GM19035 (cell line): Measurements from ENCODE around the gene ABCD1.
"Not testable (repeated sequence)": the region's sequence is repeated elsewhere in the genome, so short reads cannot be mapped to it uniquely, and the experiment has no call there.

Experiments
- ATAC-seq: cut with Tn5 transposase; IDR thresholded peaks from one replicate; pipeline ENCODE4 v1.9.1; 2021; ENCODE audit not compliant: unreplicated experiment

ABCD1 gene

GRCh38 chrX:153709726-153710674, 14.7 kb upstream of the ABCD1 start:
- no peak for ATAC-seq

- no peak for ATAC-seq
Observed at GRCh38 chrX:153714256-153714655, 10.4 kb upstream of the ABCD1 start.

GRCh38 chrX:153717445-153717844, 7.2 kb upstream of the ABCD1 start:
- no peak for ATAC-seq

GRCh38 chrX:153719238-153719637, 5.4 kb upstream of the ABCD1 start:
- ATAC-seq: no peak

GRCh38 chrX:153719701-153720100, 5.0 kb upstream of the ABCD1 start:
- ATAC-seq: no peak

GRCh38 chrX:153722704-153723350, 1.8 kb upstream of the ABCD1 start:
- no peak for ATAC-seq

GRCh38 chrX:153723351-153724251, 1.1 kb upstream of the ABCD1 start:
- ATAC-seq: peak; percentile 33

GRCh38 chrX:153725039-153725831, 579 bp downstream of the ABCD1 start:
- peak; percentile 1 for ATAC-seq

- ATAC-seq: no peak
Observed at GRCh38 chrX:153725832-153726285, 1.2 kb downstream of the ABCD1 start.

- ATAC-seq: peak; percentile 43
Observed at GRCh38 chrX:153726286-153727122, 1.8 kb downstream of the ABCD1 start.

- no peak for ATAC-seq
Observed at GRCh38 chrX:153727123-153727931, 2.7 kb downstream of the ABCD1 start.

- ATAC-seq: no peak
Observed at GRCh38 chrX:153728095-153728494, 3.4 kb downstream of the ABCD1 start.

- no peak for ATAC-seq
Observed at GRCh38 chrX:153728951-153729631, 4.4 kb downstream of the ABCD1 start.

- ATAC-seq: not testable (repeated sequence)
Observed at GRCh38 chrX:153730115-153730514, 5.5 kb downstream of the ABCD1 start.

- no peak for ATAC-seq
Observed at GRCh38 chrX:153731117-153731844, 6.6 kb downstream of the ABCD1 start.

GRCh38 chrX:153731845-153732215, 7.2 kb downstream of the ABCD1 start:
- ATAC-seq: no peak

GRCh38 chrX:153732401-153732800, 7.7 kb downstream of the ABCD1 start:
- no peak for ATAC-seq
